C1 segment of cervical spinal cord (tissue), 14 donors: Measurements from ENCODE around the gene CD86.

Source experiments
- DNase-seq, 14 donors: peaks; one replicate each; lab custom pipeline; 2025; lab: John Stamatoyannopoulos, UW

CD86 gene

GRCh38 chr3:122060040-122060698 lies 5.0 kb downstream of the CD86 start:
- DNase-seq = no peak

- no peak for DNase-seq
Measured at GRCh38 chr3:122063908-122064307, 8.7 kb downstream of the CD86 start.

- no peak for DNase-seq
Measured at GRCh38 chr3:122064326-122064725, 9.2 kb downstream of the CD86 start.

- DNase-seq = no peak
Measured at GRCh38 chr3:122066331-122067213, 11.4 kb downstream of the CD86 start.

GRCh38 chr3:122067214-122067550 lies 12.0 kb downstream of the CD86 start:
- no peak for DNase-seq

- DNase-seq = no peak
Measured at GRCh38 chr3:122067588-122068240, 12.6 kb downstream of the CD86 start.

- DNase-seq = peak in 3 of 14 donors; percentile 20 to 28 (median 25)
Measured at GRCh38 chr3:122074621-122075265, 19.6 kb downstream of the CD86 start.

- no peak for DNase-seq
Measured at GRCh38 chr3:122076491-122077292, 21.5 kb downstream of the CD86 start.

- DNase-seq = peak in 1 of 14 donors; percentile 23
Measured at GRCh38 chr3:122077293-122078234, 22.4 kb downstream of the CD86 start.

- DNase-seq = no peak
Measured at GRCh38 chr3:122078235-122078935, 23.2 kb downstream of the CD86 start.

- DNase-seq = no peak
Measured at GRCh38 chr3:122079524-122080206, 24.5 kb downstream of the CD86 start.

GRCh38 chr3:122080207-122080587 lies 25.0 kb downstream of the CD86 start:
- DNase-seq = no peak

GRCh38 chr3:122081543-122082247 lies 26.5 kb downstream of the CD86 start:
- no peak for DNase-seq

- DNase-seq = no peak
Measured at GRCh38 chr3:122082357-122082756, 27.2 kb downstream of the CD86 start.

- DNase-seq = no peak
Measured at GRCh38 chr3:122084799-122085198, 29.6 kb downstream of the CD86 start.

- no peak for DNase-seq
Measured at GRCh38 chr3:122085673-122086072, 30.5 kb downstream of the CD86 start.

- DNase-seq = no peak
Measured at GRCh38 chr3:122088531-122088930, 33.4 kb downstream of the CD86 start.

- no peak for DNase-seq
Measured at GRCh38 chr3:122091602-122092295, 36.6 kb downstream of the CD86 start.
